HepG2 (cell line): ENCODE results near the gene TEKT5. TPM values are rescaled to one million over a fixed set of nuclear protein-coding genes. Genes with fewer than 3 reads are reported as not detected.

Source experiments
- ARNT ChIP-seq: fragments of 450-650 bp; IDR thresholded peaks from 2 replicates; pipeline ENCODE4 v1.6.1; 2017
- PCBP1 ChIP-seq: fragments of 200-400 bp; formaldehyde crosslinking; IDR thresholded peaks from 2 replicates; pipeline ENCODE4 v1.6.1; 2017; ENCODE audit warnings: mild to moderate bottlenecking, low read depth, low read length, borderline replicate concordance
- TEAD3 ChIP-seq: optimal IDR thresholded peaks from 2 replicates; pipeline ENCODE3; 2016; ENCODE audit warnings: borderline replicate concordance
- YEATS4 ChIP-seq: sonication (generic); formaldehyde crosslinking; IDR thresholded peaks from 2 replicates; pipeline ENCODE4 v1.4.0; 2020; ENCODE audit warnings: missing genetic modification reagents, borderline replicate concordance
- ZBTB25 ChIP-seq: IDR thresholded peaks from 2 replicates; pipeline ENCODE4 v1.6.1; 2018; ENCODE audit warnings: missing genetic modification reagents
- ZBTB38 ChIP-seq: sonication (generic); formaldehyde crosslinking; IDR thresholded peaks from 2 replicates; pipeline ENCODE4 v1.5.1; 2020; ENCODE audit warnings: mild to moderate bottlenecking, missing genetic modification reagents
- ZIK1 ChIP-seq: sonication (generic); formaldehyde crosslinking; IDR thresholded peaks from 2 replicates; pipeline ENCODE4 v1.5.0; 2020; ENCODE audit warnings: mild to moderate bottlenecking, low read depth, missing genetic modification reagents, borderline replicate concordance
- ZNF101 ChIP-seq: sonication (generic); formaldehyde crosslinking; IDR thresholded peaks from 2 replicates; pipeline ENCODE4 v1.4.0; 2020; ENCODE audit warnings: mild to moderate bottlenecking, low read depth, missing genetic modification reagents, borderline replicate concordance
- ZNF501 ChIP-seq: sonication (generic); formaldehyde crosslinking; IDR thresholded peaks from 2 replicates; pipeline ENCODE4 v1.5.1; 2020; ENCODE audit warnings: mild to moderate bottlenecking, moderate library complexity, missing genetic modification reagents
- ZNF598 ChIP-seq: sonication (generic); formaldehyde crosslinking; IDR thresholded peaks from 2 replicates; pipeline ENCODE4 v1.5.1; 2020; ENCODE audit warnings: mild to moderate bottlenecking, missing genetic modification reagents, borderline replicate concordance
- ZNF75D ChIP-seq: sonication (generic); formaldehyde crosslinking; IDR thresholded peaks from 2 replicates; pipeline ENCODE4 v1.8.1; 2023; ENCODE audit warnings: missing genetic modification reagents, mild to moderate bottlenecking, borderline replicate concordance
- ZSCAN21 ChIP-seq: sonication (generic); formaldehyde crosslinking; IDR thresholded peaks from 2 replicates; pipeline ENCODE4 v1.8.0; 2022; ENCODE audit warnings: mild to moderate bottlenecking, missing genetic modification reagents, moderate library complexity, borderline replicate concordance
- polyA plus RNA-seq, 8 experiments: library from polyadenylated mRNA; depleted of rRNA in 3 of 8; stranded (reverse) in 7 of 8; unstranded in 1 of 8; fragments of >200 nt; fragmentation: Illumina TruSeq in 4 of 8; extraction: Trizol in 4 of 8; gene quantifications; 2 replicates each; pipeline versions ENCODE4 v1.2.1 to v1.2.3, GENCODE V29; 2011 to 2016; ENCODE audit warnings: low read depth in 4 of 8, missing spikeins in 1 of 8, mixed read lengths in 1 of 8; ENCODE audit not compliant: insufficient read depth in 1 of 8
- total RNA-seq, 5 experiments: library from RNA; depleted of rRNA; stranded (reverse); fragments of >200 nt; fragmentation: Illumina TruSeq; extraction: Trizol; gene quantifications; 2 replicates each; pipeline ENCODE4 v1.2.3, GENCODE V29; 2016; ENCODE audit warnings: low read depth in 1 of 5
- TF ChIP-seq, protein P1 (sequence below): sonication (generic); formaldehyde crosslinking; IDR thresholded peaks from 2 replicates; pipeline ENCODE4 v1.9.0; 2022; ENCODE audit warnings: missing genetic modification reagents, mild to moderate bottlenecking, borderline replicate concordance
- TF ChIP-seq, protein P2 (sequence below): IDR thresholded peaks from 2 replicates; pipeline ENCODE4 v1.6.1; 2018; ENCODE audit warnings: missing genetic modification reagents, mild to moderate bottlenecking, missing compliant biosample characterization
- TF ChIP-seq, protein P3 (sequence below): sonication (generic); formaldehyde crosslinking; IDR thresholded peaks from 2 replicates; pipeline ENCODE4 v1.4.0; 2020; ENCODE audit warnings: missing genetic modification reagents
- TF ChIP-seq, protein P4 (sequence below): sonication (generic); formaldehyde crosslinking; IDR thresholded peaks from 2 replicates; pipeline ENCODE4 v1.8.1; 2023; ENCODE audit warnings: mild to moderate bottlenecking, missing genetic modification reagents, borderline replicate concordance
- TF ChIP-seq, protein P5 (sequence below): sonication (generic); formaldehyde crosslinking; IDR thresholded peaks from 2 replicates; pipeline ENCODE4 v1.4.0; 2020; ENCODE audit warnings: missing genetic modification reagents, borderline replicate concordance

Gene TEKT5
- total and polyA plus RNA-seq, 2 of the 13 experiments (the other 11 are each of a cell fraction or from before 2014, with no cell fraction given): 0.16 TPM; not detected in 1

DNA sequence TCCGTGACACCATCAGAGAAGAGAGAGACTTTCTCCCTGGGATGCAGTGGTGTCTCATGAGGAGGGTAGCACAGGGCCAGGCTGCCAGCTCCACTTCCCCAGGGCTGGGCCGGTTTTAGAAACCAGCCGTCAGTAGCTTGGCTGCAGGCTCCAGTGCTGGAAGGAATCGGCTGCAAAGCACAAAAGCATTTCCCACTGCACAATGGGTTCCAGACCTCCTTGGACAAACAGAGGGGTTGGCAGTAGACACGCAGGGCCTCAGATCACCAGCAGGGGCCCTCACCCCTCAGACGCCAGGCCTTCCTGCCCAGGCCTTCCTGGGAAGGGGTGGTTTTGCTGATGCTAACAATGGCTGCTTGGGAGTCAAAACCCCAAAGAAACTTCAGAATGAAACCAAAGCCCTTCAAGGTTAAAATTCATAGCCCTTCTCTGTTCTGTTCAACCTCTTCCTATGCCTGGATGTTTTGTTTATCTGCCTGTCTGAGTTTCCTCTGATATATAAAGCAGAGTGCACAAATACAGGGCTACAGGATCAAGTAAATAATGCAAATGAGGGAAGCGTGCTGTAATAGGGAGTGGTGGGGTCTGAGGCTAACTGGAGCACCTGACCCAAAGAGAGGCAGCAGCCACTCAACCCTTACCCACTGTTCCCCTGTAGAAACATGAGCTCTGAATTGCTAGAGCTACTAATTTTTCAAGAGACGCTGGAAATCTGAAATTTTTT lies 26.2 kb downstream of the TEKT5 start (continued):
- TF ChIP-seq ZBTB25 (CRISPR knock-in tag) (peak; percentile 70; the same call in 1 of the 2 replicates), TEAD3 (CRISPR knock-in tag) (peak; percentile 23), ZNF101 (CRISPR knock-in tag) (no peak), ZIK1 (CRISPR knock-in tag) (no peak), YEATS4 (CRISPR knock-in tag) (0 out of 2 replicates have a peak, but pooled peaks have one; percentile 26), ZNF75D (CRISPR knock-in tag) (no peak), PCBP1 (no peak), ZBTB38 (CRISPR knock-in tag) (peak; percentile 63; the same call in 1 of the 2 replicates), ARNT (no peak), ZNF598 (CRISPR knock-in tag) (peak; percentile 49; the same call in 1 of the 2 replicates), ZNF501 (CRISPR knock-in tag) (no peak), ZSCAN21 (no peak)
- TF ChIP-seq, protein P1, sequence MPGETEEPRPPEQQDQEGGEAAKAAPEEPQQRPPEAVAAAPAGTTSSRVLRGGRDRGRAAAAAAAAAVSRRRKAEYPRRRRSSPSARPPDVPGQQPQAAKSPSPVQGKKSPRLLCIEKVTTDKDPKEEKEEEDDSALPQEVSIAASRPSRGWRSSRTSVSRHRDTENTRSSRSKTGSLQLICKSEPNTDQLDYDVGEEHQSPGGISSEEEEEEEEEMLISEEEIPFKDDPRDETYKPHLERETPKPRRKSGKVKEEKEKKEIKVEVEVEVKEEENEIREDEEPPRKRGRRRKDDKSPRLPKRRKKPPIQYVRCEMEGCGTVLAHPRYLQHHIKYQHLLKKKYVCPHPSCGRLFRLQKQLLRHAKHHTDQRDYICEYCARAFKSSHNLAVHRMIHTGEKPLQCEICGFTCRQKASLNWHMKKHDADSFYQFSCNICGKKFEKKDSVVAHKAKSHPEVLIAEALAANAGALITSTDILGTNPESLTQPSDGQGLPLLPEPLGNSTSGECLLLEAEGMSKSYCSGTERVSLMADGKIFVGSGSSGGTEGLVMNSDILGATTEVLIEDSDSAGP: peak; percentile 60; the same call in 1 of the 2 replicates
- TF ChIP-seq, protein P2, sequence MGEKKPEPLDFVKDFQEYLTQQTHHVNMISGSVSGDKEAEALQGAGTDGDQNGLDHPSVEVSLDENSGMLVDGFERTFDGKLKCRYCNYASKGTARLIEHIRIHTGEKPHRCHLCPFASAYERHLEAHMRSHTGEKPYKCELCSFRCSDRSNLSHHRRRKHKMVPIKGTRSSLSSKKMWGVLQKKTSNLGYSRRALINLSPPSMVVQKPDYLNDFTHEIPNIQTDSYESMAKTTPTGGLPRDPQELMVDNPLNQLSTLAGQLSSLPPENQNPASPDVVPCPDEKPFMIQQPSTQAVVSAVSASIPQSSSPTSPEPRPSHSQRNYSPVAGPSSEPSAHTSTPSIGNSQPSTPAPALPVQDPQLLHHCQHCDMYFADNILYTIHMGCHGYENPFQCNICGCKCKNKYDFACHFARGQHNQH (CRISPR knock-in tag): peak; percentile 33; the same call in 1 of the 2 replicates
- TF ChIP-seq, protein P3, sequence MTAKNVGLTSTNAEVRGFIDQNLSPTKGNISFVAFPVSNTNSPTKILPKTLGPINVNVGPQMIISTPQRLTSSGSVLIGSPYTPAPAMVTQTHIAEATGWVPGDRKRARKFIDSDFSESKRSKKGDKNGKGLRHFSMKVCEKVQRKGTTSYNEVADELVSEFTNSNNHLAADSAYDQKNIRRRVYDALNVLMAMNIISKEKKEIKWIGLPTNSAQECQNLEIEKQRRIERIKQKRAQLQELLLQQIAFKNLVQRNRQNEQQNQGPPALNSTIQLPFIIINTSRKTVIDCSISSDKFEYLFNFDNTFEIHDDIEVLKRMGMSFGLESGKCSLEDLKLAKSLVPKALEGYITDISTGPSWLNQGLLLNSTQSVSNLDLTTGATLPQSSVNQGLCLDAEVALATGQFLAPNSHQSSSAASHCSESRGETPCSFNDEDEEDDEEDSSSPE: no peak
- TF ChIP-seq, protein P4, sequence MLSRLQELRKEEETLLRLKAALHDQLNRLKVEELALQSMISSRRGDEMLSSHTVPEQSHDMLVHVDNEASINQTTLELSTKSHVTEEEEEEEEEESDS (CRISPR knock-in tag): no peak
- TF ChIP-seq, protein P5, sequence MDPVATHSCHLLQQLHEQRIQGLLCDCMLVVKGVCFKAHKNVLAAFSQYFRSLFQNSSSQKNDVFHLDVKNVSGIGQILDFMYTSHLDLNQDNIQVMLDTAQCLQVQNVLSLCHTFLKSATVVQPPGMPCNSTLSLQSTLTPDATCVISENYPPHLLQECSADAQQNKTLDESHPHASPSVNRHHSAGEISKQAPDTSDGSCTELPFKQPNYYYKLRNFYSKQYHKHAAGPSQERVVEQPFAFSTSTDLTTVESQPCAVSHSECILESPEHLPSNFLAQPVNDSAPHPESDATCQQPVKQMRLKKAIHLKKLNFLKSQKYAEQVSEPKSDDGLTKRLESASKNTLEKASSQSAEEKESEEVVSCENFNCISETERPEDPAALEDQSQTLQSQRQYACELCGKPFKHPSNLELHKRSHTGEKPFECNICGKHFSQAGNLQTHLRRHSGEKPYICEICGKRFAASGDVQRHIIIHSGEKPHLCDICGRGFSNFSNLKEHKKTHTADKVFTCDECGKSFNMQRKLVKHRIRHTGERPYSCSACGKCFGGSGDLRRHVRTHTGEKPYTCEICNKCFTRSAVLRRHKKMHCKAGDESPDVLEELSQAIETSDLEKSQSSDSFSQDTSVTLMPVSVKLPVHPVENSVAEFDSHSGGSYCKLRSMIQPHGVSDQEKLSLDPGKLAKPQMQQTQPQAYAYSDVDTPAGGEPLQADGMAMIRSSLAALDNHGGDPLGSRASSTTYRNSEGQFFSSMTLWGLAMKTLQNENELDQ (CRISPR knock-in tag): no peak
